ENCODE data around the gene AP1S1.
"Not testable (repeated sequence)": the region's sequence is repeated elsewhere in the genome, so short reads cannot be mapped to it uniquely, and the experiment has no call there.

AP1S1 gene
- total RNA-seq: 10.3 to 13.4 reads per million in 2 experiments

- DNase-seq (ENCODE audit: low read depth): peak; percentile 83
Measured at GRCh38 chr7:101153969-101154692, at the start of gene AP1S1. TSS of gene AP1S1 (plus strand) at chr7:101154476. CDS start at chr7:101154515, 39 bp downstream.

GRCh38 chr7:101104799-101105198, 49.5 kb upstream of the AP1S1 start:
- DNase-seq (ENCODE audit: low read depth): no peak

DNA sequence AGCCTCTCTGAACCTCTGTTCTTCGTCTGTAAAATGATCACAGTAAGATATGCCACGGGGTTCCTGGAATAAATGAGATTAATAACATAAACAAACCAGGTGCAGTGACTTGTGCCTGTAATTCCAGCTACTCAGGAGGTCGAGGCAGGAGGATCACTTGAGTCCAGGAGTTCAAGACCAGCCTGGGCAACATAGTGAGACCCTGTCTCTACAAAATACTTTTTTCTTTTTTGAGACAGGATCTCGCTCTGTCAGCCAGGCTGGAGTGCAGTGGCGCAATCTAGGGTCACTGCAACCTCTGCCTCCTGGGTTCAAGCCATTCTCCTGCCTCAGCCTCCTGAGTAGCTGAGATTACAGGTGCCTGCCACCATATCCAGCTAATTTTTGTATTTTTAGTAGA, 49.0 kb upstream of the AP1S1 start:
- DNase-seq (ENCODE audit: low read depth): not testable (repeated sequence)

DNA sequence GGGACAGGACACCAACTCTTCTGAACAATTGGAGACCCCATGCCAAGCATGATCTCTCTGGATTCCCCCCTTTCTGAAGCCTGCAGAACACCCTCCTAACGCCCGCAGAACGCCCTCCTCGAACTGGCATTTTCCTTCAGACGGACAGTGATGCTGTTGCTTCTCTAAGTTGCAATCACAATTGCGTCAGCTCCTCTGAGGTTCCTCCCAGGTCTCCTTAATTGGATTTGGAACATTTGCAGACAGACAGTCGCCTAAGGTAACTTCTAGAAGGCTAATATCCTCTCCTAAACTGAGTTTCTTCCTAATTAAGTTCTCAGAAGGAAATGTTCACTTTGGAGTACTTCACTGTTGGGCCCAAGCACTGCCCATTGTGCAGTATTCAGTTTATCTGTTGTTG, 47.9 kb upstream of the AP1S1 start:
- no peak for DNase-seq (ENCODE audit: low read depth)

GRCh38 chr7:101108330-101108857, 45.9 kb upstream of the AP1S1 start:
- DNase-seq (ENCODE audit: low read depth): no peak

DNA sequence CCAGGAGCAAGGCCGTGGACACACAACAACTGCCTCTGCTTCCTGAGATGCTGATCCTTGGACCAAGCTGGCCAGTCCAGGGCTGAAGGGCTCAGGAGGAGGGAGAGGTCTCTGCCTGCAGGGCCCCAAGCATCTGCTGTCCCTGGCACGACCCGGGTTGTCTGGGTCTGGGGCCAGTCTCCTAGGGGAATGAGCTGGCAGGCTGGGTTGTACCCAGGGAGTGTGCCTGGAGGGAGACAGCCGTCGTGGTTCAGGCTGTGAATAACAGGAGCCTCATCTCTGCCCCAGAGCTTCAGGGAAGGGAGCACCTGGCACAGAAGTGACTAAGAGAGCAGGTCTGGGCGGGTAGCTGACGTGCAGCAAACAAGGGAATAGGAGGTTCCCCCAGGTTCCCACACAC, 45.3 kb upstream of the AP1S1 start:
- DNase-seq (ENCODE audit: low read depth): no peak

DNA sequence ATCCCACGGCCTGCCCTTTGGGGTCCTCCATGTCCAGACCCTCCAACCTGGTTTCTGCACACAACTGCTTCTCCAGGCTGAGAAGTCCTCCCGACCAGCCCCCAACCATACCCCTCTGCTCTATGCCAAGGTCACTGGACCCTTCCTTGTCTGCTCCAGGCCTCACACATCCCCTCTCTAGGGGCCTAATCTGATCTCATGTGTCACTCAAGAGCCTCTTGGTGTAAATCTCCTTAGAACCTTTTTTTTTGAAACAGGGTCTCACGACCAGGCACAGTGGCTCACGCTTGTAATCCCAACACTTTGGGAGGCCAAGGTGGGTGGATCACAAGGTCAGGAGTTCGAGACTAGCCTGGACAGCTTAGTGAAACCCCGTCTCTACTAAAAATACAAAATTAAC, 44.9 kb upstream of the AP1S1 start:
- no peak for DNase-seq (ENCODE audit: low read depth)

DNA sequence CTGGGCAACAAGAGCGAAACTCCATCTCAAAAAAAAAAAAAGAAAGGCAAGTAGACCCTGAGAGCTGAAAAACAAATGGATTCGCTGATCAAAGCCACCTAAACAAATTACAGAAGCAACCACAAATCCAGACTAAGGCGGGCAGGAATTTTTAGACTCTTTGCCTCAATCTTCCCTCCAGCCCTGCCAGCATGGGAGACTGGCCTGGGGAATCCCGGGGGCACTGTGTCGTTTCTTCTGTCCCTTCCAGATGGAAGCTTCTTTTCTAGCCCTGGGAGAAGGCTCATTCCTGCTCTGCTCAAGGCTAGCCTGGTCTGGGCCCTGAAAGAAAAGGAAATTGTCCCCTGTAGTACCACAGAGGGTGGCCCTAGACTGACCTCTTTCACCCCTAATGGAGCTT, 43.0 kb upstream of the AP1S1 start:
- no peak for DNase-seq (ENCODE audit: low read depth)

GRCh38 chr7:101112233-101112632, 42.0 kb upstream of the AP1S1 start:
- no peak for DNase-seq (ENCODE audit: low read depth)

GRCh38 chr7:101113140-101113539, 41.1 kb upstream of the AP1S1 start:
- DNase-seq (ENCODE audit: low read depth): not testable (repeated sequence)

DNA sequence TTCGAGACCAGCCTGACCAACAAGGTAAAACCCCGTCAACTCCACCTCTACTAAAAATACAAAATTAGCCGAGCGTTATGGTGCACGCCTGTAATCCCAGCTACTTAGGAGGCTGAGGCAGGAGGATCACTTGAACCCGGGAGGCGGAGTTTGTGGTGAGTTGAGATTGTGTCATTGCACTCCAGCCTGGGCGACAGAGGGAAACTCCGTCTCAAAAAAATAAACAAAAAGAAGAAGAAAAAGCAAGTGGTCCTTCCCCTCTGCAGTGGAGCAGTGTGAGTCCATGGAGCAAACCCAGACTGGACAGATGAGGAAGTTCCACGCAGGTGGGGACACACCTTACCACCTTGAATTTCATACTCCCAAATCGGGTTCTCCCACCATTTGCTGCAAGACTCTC, 40.4 kb upstream of the AP1S1 start:
- DNase-seq (ENCODE audit: low read depth): no peak

- no peak for DNase-seq (ENCODE audit: low read depth)
Measured at GRCh38 chr7:101114492-101114891, 39.8 kb upstream of the AP1S1 start.

- DNase-seq (ENCODE audit: low read depth): no peak
Measured at GRCh38 chr7:101115215-101115614, 39.1 kb upstream of the AP1S1 start.

DNA sequence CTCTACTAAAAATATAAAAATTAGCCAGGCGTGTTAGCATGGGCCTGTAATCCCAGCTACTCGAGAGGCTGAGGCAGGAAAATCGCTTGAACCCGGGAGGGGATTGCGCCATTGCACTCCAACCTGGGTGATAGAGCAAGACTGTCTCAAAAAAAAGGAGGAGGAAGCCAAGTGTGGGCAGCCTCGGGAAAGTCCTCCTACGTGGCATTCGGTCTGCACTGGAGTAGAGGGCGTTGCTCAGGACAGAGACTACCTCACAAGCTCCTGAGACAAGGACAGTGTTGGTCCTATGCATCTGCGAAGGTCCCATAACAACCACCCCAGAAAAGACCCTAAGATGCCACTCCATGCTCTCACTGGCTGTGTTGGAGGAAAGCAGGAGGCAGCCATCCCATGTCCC, 37.4 kb upstream of the AP1S1 start:
- no peak for DNase-seq (ENCODE audit: low read depth)

DNA sequence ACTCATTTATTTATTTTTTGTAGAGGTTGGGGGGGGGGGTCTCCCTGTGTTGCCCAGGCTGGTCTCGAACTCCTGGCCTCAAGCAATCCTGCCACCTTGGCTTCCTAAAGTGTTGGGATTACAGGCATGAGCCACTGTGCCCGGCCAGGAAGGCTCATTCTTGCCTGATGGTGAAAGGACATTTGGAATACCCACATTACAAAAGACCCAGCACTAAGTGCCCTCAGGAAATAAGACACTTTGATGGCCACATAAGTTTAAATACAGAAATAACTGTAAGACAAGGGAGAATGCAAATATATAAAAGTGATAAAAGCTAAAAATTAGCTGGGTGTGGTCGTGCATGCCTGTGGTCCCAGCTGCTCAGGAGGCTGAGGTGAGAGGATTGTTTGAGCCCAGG, 35.4 kb upstream of the AP1S1 start:
- DNase-seq (ENCODE audit: low read depth): no peak

- DNase-seq (ENCODE audit: low read depth): no peak
Measured at GRCh38 chr7:101119876-101120275, 34.4 kb upstream of the AP1S1 start.

GRCh38 chr7:101120315-101120714, 34.0 kb upstream of the AP1S1 start:
- no peak for DNase-seq (ENCODE audit: low read depth)

GRCh38 chr7:101121631-101121990, 32.7 kb upstream of the AP1S1 start:
- not testable (repeated sequence) for DNase-seq (ENCODE audit: low read depth)

DNA sequence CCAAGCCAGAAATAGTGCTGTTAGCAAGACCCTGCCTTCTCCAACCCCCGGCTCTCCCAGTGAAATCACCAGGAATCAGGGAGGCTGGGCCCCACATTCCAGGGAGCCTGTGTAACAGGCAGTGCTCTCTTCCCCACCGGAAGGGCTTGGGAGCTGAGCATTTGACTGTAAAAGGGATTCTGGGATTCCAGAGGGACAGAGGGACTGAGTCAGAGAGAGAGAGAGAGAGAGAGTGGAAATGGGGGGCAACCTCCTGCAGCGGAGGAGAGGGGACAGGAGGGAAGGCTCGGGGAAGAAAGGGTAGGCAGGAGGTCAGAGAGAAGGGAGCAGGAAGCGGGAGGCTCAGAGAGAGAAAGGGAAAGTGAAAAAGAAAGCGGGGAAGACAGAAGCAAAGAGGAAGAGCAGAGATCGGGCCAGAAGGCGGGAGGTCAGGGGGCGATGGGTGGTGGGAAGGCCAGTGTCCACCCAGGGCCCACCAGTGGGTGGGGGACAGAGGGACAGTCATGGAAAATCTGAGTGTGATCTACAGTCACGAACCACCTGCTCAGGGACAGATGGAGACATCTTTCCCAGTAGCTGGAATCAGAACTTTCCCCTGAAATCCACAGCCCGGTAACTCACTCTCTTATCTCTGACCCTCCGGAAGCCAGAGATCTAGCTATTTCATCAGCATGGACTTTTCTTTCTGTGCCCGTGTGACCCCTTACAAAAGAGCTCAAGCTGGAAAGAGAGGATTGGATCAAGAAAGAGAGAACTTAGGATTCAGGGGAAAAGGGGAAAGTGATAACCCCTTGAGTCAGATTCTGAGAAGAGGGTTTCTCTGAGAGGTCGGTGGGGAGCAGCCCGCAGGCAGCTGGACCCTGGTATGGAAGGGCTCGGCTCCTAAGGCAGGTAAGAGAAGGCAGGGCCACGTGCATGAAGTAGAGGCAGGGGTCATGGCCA, 32.0 kb upstream of the AP1S1 start:
- no peak for DNase-seq (ENCODE audit: low read depth)

- no peak for DNase-seq (ENCODE audit: low read depth)
Measured at GRCh38 chr7:101122933-101123702, 31.2 kb upstream of the AP1S1 start.

- DNase-seq (ENCODE audit: low read depth): no peak
Measured at GRCh38 chr7:101123703-101124068, 30.6 kb upstream of the AP1S1 start.

DNA sequence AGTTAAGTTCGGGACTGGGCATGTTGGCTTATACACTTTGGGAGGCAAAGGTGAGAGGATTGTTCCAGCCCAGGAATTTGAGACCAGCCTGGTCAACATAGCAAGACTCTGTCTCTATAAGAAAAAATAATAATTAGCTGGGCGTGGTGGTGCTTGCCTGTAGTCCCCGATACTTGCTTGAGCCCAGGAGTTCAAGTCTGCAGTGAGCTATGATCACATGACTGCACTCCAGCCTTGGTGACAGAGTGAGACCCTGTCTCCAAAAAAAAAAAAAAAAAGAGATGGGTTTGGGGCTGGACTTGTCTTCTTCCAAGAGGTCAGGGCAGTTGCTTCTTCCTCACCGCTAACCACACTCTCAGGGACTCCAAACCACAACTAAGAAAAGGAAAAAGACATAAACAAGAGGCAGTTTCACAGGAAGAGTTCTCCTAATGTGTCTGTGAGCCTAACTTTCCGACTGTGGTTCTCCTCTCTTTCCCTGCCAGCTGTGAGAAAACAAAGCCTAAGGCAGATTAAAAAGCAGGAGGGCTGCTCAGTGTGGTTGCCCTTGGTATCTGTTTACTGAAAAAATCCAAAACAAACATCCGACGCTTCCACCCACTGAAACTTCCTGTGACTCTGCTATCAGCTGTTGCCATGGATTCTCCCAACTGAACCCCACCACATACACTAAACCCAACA, 29.8 kb upstream of the AP1S1 start:
- DNase-seq (ENCODE audit: low read depth): no peak
